IMR-90 (cell line): ENCODE results near the gene ERC2. TPM values are rescaled to one million over a fixed set of nuclear protein-coding genes. Genes with fewer than 3 reads are reported as not detected.

Source experiments
- ATAC-seq: fragments of 200-7000 bp; cut with Tn5 transposase; 2 replicates; pipeline ENCODE4 v1.9.1; 2020; ENCODE audit warnings: low read depth, mild to moderate bottlenecking, moderate library complexity
- BruUV-seq: library from RNA; stranded (reverse); fragments of 400-500 nt; replicated peaks from 2 replicates; lab custom pipeline; 2021; lab: Mats Ljungman, UMichigan
- CTCF ChIA-PET: fragments of 300-600 bp; formaldehyde crosslinking; extraction: SDS; loops from one replicate; lab custom pipeline; 2021; ENCODE audit warnings: antibody characterized with exemption; lab: Yijun Ruan, JAX
- POLR2A ChIA-PET: fragments of 300-600 bp; sonication (Branson Sonifier 250); formaldehyde crosslinking; loops from one replicate; lab custom pipeline; 2022; ENCODE audit warnings: antibody characterized with exemption; ENCODE audit not compliant: unreplicated experiment; lab: Charles Lee
- DNase-seq: peaks from one replicate; pipeline ENCODE4 v3.0.0; 2013
- H2AFZ ChIP-seq: replicated peaks from 2 replicates; pipeline ENCODE3; 2013; ENCODE audit warnings: low read length, mild to moderate bottlenecking; ENCODE audit not compliant: poor library complexity
- H2AK5ac ChIP-seq: 2 replicates; pipeline ENCODE4 v1.6.1; 2013; ENCODE audit warnings: low read depth, low read length, inconsistent platforms
- H2AK9ac ChIP-seq: replicated peaks from 2 replicates; pipeline ENCODE3; 2013; ENCODE audit warnings: mild to moderate bottlenecking, low read depth, low read length, moderate library complexity; ENCODE audit not compliant: poor library complexity
- H2BK120ac ChIP-seq: 2 replicates; pipeline ENCODE4 v1.6.1; 2013; ENCODE audit warnings: low read depth, low read length, inconsistent platforms
- H2BK15ac ChIP-seq: 3 replicates; pipeline ENCODE4 v1.6.1; 2013; ENCODE audit warnings: low read depth, low read length, inconsistent platforms
- H2BK20ac ChIP-seq: 2 replicates; pipeline ENCODE4 v1.6.1; 2013; ENCODE audit warnings: low read depth, mild to moderate bottlenecking, inconsistent platforms, low read length, moderate library complexity
- H2BK5ac ChIP-seq: 2 replicates; pipeline ENCODE4 v1.6.1; 2013; ENCODE audit warnings: mild to moderate bottlenecking, low read depth, low read length, inconsistent platforms; ENCODE audit not compliant: poor library complexity, severe bottlenecking
- H3K14ac ChIP-seq: replicated peaks from 2 replicates; pipeline ENCODE4 v1.6.1; 2013; ENCODE audit warnings: low read depth, low read length, inconsistent platforms
- H3K18ac ChIP-seq: 2 replicates; pipeline ENCODE4 v1.6.1; 2013; ENCODE audit warnings: low read depth, low read length, control low read depth
- H3K23ac ChIP-seq: 2 replicates; pipeline ENCODE4 v1.6.1; 2013; ENCODE audit warnings: low read depth, low read length, inconsistent platforms
- H3K27ac ChIP-seq: 2 replicates; pipeline ENCODE4 v1.5.1; 2013; ENCODE audit warnings: mild to moderate bottlenecking, control low read depth, low read length; ENCODE audit not compliant: insufficient read depth
- H3K27me3 ChIP-seq: 2 replicates; pipeline ENCODE4 v1.6.1; 2013; ENCODE audit warnings: low read length; ENCODE audit not compliant: control insufficient read depth, insufficient read depth
- H3K36me3 ChIP-seq: 2 replicates; pipeline ENCODE4 v1.6.1; 2013; ENCODE audit warnings: low read length, mixed read lengths; ENCODE audit not compliant: control insufficient read depth, insufficient read depth
- H3K4ac ChIP-seq: 2 replicates; pipeline ENCODE4 v1.6.1; 2013; ENCODE audit warnings: low read depth, low read length, inconsistent platforms
- H3K4me1 ChIP-seq: 2 replicates; pipeline ENCODE4 v1.6.1; 2013; ENCODE audit warnings: low read length, mixed read lengths; ENCODE audit not compliant: control insufficient read depth, insufficient read depth
- H3K4me2 ChIP-seq: 2 replicates; pipeline ENCODE4 v1.6.1; 2013; ENCODE audit warnings: low read depth, mild to moderate bottlenecking, control low read depth, low read length, moderate library complexity
- H3K4me3 ChIP-seq: 2 replicates; pipeline ENCODE4 v1.5.1; 2013; ENCODE audit warnings: low read depth, mild to moderate bottlenecking, control low read depth, low read length, moderate library complexity; ENCODE audit not compliant: insufficient read depth
- H3K56ac ChIP-seq: 2 replicates; pipeline ENCODE4 v1.6.1; 2013; ENCODE audit warnings: low read length, inconsistent platforms; ENCODE audit not compliant: insufficient read depth; ENCODE audit errors: extremely low read depth
- H3K79me1 ChIP-seq, 2 experiments: 2 replicates each; pipeline ENCODE4 v1.6.1; 2013; ENCODE audit warnings: low read length in 2 of 2, inconsistent platforms in 1 of 2, low read depth in 1 of 2
- H3K9ac ChIP-seq: 2 replicates; pipeline ENCODE4 v1.6.1; 2013; ENCODE audit warnings: low read depth, low read length, control low read depth
- H3K9me1 ChIP-seq: 2 replicates; pipeline ENCODE4 v1.6.1; 2013; ENCODE audit warnings: low read length, inconsistent platforms; ENCODE audit not compliant: insufficient read depth
- H3K9me3 ChIP-seq: 2 replicates; pipeline ENCODE4 v1.6.1; 2013; ENCODE audit warnings: low read length; ENCODE audit not compliant: control insufficient read depth, insufficient read depth
- H4K20me1 ChIP-seq: 2 replicates; pipeline ENCODE4 v1.6.1; 2013; ENCODE audit warnings: low read length, inconsistent platforms; ENCODE audit not compliant: insufficient read depth
- H4K5ac ChIP-seq: 2 replicates; pipeline ENCODE4 v1.6.1; 2013; ENCODE audit warnings: mild to moderate bottlenecking, low read depth, low read length, control low read depth
- H4K8ac ChIP-seq, 2 experiments: 2 replicates each; pipeline ENCODE4 v1.6.1; 2013; ENCODE audit warnings: low read depth in 2 of 2, low read length in 2 of 2, control low read depth in 1 of 2, inconsistent platforms in 1 of 2
- H4K91ac ChIP-seq: 2 replicates; pipeline ENCODE4 v1.6.1; 2013; ENCODE audit warnings: low read depth, low read length, inconsistent platforms; ENCODE audit not compliant: insufficient read depth
- BHLHE40 ChIP-seq: fragments of 150-350 bp; IDR thresholded peaks from 2 replicates; pipeline ENCODE4 v1.6.1; 2016; ENCODE audit warnings: mild to moderate bottlenecking, low read depth, low read length
- CEBPB ChIP-seq: IDR thresholded peaks from 2 replicates; pipeline ENCODE4 v1.6.1; 2012; ENCODE audit warnings: low read depth, low read length, improper control_type of control experiment
- CHD1 ChIP-seq: IDR thresholded peaks from 2 replicates; pipeline ENCODE4 v1.6.1; 2012; ENCODE audit warnings: low read depth, low read length, improper control_type of control experiment
- FOS ChIP-seq: fragments of 150-350 bp; IDR thresholded peaks from 2 replicates; pipeline ENCODE4 v1.6.1; 2016; ENCODE audit warnings: low read depth, low read length
- MAFK ChIP-seq: IDR thresholded peaks from 2 replicates; pipeline ENCODE4 v1.6.1; 2012; ENCODE audit warnings: low read depth, low read length, improper control_type of control experiment
- MAZ ChIP-seq: IDR thresholded peaks from 2 replicates; pipeline ENCODE4 v1.6.1; 2012; ENCODE audit warnings: low read depth, mild to moderate bottlenecking, low read length, improper control_type of control experiment, moderate library complexity, borderline replicate concordance
- MXI1 ChIP-seq: IDR thresholded peaks from 2 replicates; pipeline ENCODE4 v1.6.1; 2012; ENCODE audit warnings: low read depth, mild to moderate bottlenecking, low read length, moderate library complexity, borderline replicate concordance
- NFE2L2 ChIP-seq: fragments of 150-350 bp; IDR thresholded peaks from 2 replicates; pipeline ENCODE4 v1.6.1; 2016; ENCODE audit warnings: low read depth, mild to moderate bottlenecking, low read length
- POLR2A ChIP-seq: IDR thresholded peaks from 2 replicates; pipeline ENCODE4 v1.6.1; 2012; ENCODE audit warnings: mild to moderate bottlenecking, low read depth, low read length
- RAD21 ChIP-seq: IDR thresholded peaks from 2 replicates; pipeline ENCODE4 v1.6.1; 2012; ENCODE audit warnings: low read length, improper control_type of control experiment
- RCOR1 ChIP-seq: IDR thresholded peaks from 2 replicates; pipeline ENCODE4 v1.6.1; 2012; ENCODE audit warnings: mild to moderate bottlenecking, low read length, improper control_type of control experiment; ENCODE audit not compliant: insufficient replicate concordance
- RFX5 ChIP-seq: IDR thresholded peaks from 2 replicates; pipeline ENCODE4 v1.8.0; 2012; ENCODE audit warnings: low read depth, mild to moderate bottlenecking, low read length, moderate library complexity
- SMC3 ChIP-seq: fragments of 150-350 bp; IDR thresholded peaks from 2 replicates; pipeline ENCODE4 v1.6.1; 2016; ENCODE audit warnings: low read depth, mild to moderate bottlenecking, antibody characterized with exemption, low read length, moderate library complexity
- WGBS, 2 experiments: methylation state at CpG; one replicate each; pipeline versions ENCODE4 v1.1.5 to v1.1.7; 2013; ENCODE audit warnings: missing lambda C conversion rate in 2 of 2; ENCODE audit not compliant: insufficient read length in 1 of 2; ENCODE audit errors: extremely low coverage in 2 of 2; 5-methylcytosine and 5-hydroxymethylcytosine counted together
- dilution Hi-C: fragments of 300-500 bp; cut with HindIII; formaldehyde crosslinking; loops from one replicate; pipeline ENCODE4 v1.14.3; 2018; ENCODE audit warnings: low sequenced_read_pairs; ENCODE audit not compliant: unreplicated experiment
- in situ Hi-C: fragments of 300-500 bp; cut with MboI; formaldehyde crosslinking; loops from 3 replicates; pipeline ENCODE4 v1.14.3; 2019; ENCODE audit warnings: low sequenced_read_pairs, inconsistent platforms, mixed read lengths
- intact Hi-C: fragments of 100-400 bp; cut with micrococcal nuclease; formaldehyde crosslinking; loops from 2 replicates; pipeline ENCODE4 v1.10.0; 2022
- polyA plus RNA-seq, 3 experiments: library from polyadenylated mRNA; depleted of rRNA; stranded (reverse); fragments of >200 nt; gene quantifications; 2 replicates each; pipeline ENCODE4 v1.2.3, GENCODE V29; 2012; ENCODE audit warnings: low replicate concordance in 1 of 3
- total RNA-seq: library from RNA; depleted of rRNA; stranded (reverse); fragments of >200 nt; gene quantifications from 2 replicates; pipeline ENCODE4 v1.2.3, GENCODE V29; 2012
- TF ChIP-seq, protein P1 (sequence below): fragments of 150-350 bp; IDR thresholded peaks from 2 replicates; pipeline ENCODE4 v1.6.1; 2017; ENCODE audit warnings: mild to moderate bottlenecking, antibody characterized with exemption, low read length, low read depth
- TF ChIP-seq, protein P2 (sequence below): fragments of 150-350 bp; IDR thresholded peaks from 2 replicates; pipeline ENCODE4 v1.6.1; 2016; ENCODE audit warnings: low read depth, mild to moderate bottlenecking, low read length, moderate library complexity, borderline replicate concordance
- TF ChIP-seq, protein P3 (sequence below): conservative IDR thresholded peaks from 2 replicates; pipeline ENCODE4 v1.5.1; 2012; ENCODE audit warnings: mild to moderate bottlenecking, low read depth, low read length, improper control_type of control experiment

The ERC2 gene
- total and polyA plus RNA-seq, 2 of the 4 experiments (the other 2 are of a cell fraction) = 0.17 to 0.18 TPM

DNA sequence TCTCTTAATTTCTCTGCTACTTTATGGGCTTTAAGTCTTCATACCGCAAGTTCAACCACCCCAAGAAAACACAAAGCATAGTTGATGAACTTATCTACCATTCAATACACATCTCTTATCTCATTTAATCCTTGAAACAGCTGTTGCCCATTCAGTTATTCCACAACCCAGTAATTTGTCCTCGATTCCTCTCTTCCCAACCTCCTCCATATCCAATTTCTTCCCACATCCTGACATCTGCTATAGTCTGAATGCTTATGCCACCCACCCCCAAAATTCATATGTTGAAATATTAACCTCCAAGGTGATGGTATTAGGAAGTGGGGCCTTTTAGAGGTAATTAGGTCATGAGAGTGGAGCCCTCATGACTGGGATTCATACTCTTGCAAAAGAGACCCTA, 345.4 kb downstream of the ERC2 start:
- no TSS peak for BruUV-seq
- H3K36me3 ChIP-seq = no peaks in the 10 kb centered on the region
- no peaks in the 10 kb centered on the region for H4K20me1 ChIP-seq
- no peak for TF ChIP-seq RCOR1
- no peak for TF ChIP-seq MXI1
- no peak for TF ChIP-seq FOS
- TF ChIP-seq, protein P1, sequence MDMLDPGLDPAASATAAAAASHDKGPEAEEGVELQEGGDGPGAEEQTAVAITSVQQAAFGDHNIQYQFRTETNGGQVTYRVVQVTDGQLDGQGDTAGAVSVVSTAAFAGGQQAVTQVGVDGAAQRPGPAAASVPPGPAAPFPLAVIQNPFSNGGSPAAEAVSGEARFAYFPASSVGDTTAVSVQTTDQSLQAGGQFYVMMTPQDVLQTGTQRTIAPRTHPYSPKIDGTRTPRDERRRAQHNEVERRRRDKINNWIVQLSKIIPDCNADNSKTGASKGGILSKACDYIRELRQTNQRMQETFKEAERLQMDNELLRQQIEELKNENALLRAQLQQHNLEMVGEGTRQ = no peak
- TF ChIP-seq RFX5 = no peak
- no peak for TF ChIP-seq CHD1
- TF ChIP-seq, protein P2, sequence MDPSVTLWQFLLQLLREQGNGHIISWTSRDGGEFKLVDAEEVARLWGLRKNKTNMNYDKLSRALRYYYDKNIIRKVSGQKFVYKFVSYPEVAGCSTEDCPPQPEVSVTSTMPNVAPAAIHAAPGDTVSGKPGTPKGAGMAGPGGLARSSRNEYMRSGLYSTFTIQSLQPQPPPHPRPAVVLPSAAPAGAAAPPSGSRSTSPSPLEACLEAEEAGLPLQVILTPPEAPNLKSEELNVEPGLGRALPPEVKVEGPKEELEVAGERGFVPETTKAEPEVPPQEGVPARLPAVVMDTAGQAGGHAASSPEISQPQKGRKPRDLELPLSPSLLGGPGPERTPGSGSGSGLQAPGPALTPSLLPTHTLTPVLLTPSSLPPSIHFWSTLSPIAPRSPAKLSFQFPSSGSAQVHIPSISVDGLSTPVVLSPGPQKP = no peak
- no peak for TF ChIP-seq RAD21
- TF ChIP-seq POLR2A = no peak
- TF ChIP-seq MAFK = no peak
- no peak for TF ChIP-seq BHLHE40
- TF ChIP-seq MAZ = no peak
- TF ChIP-seq, protein P3, sequence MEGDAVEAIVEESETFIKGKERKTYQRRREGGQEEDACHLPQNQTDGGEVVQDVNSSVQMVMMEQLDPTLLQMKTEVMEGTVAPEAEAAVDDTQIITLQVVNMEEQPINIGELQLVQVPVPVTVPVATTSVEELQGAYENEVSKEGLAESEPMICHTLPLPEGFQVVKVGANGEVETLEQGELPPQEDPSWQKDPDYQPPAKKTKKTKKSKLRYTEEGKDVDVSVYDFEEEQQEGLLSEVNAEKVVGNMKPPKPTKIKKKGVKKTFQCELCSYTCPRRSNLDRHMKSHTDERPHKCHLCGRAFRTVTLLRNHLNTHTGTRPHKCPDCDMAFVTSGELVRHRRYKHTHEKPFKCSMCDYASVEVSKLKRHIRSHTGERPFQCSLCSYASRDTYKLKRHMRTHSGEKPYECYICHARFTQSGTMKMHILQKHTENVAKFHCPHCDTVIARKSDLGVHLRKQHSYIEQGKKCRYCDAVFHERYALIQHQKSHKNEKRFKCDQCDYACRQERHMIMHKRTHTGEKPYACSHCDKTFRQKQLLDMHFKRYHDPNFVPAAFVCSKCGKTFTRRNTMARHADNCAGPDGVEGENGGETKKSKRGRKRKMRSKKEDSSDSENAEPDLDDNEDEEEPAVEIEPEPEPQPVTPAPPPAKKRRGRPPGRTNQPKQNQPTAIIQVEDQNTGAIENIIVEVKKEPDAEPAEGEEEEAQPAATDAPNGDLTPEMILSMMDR = no peak
- TF ChIP-seq SMC3 = no peak
- TF ChIP-seq NFE2L2 = no peak
- TF ChIP-seq CEBPB = no peak
- no peaks in the 10 kb centered on the region for H3K9me3 ChIP-seq
- no peak overlapping the region for H3K4ac ChIP-seq
- no peak overlapping the region for H4K5ac ChIP-seq
- no peaks in the 10 kb centered on the region for H3K9me1 ChIP-seq
- no peak overlapping the region for H3K14ac ChIP-seq
- no peak for DNase-seq
- H2BK120ac ChIP-seq = no peak overlapping the region
- dilution Hi-C loops = no loop called here
- no peak overlapping the region for H3K4me2 ChIP-seq
- no peak for ATAC-seq
- ChIA-PET CTCF (no interaction called here), POLR2A (no interaction called here)
- no peak overlapping the region for H2AK9ac ChIP-seq
- H3K4me1 ChIP-seq = peaks cover 2% of the 10 kb centered on the region; the same call in 1 of the 2 replicates
- H4K8ac ChIP-seq = no peak overlapping the region
- no peak overlapping the region for H2BK20ac ChIP-seq
- in situ Hi-C loops = no loop called here
- H3K56ac ChIP-seq = no peak overlapping the region
- no peaks in the 10 kb centered on the region for H3K79me1 ChIP-seq
- no peak overlapping the region for H2AK5ac ChIP-seq
- H2AFZ ChIP-seq = no peak overlapping the region
- no peaks in the 10 kb centered on the region; the same call in 1 of the 2 replicates for H3K27me3 ChIP-seq
- intact Hi-C loops = no loop called here
- no peak overlapping the region for H4K91ac ChIP-seq
- no peak overlapping the region for H3K23ac ChIP-seq
- H2BK5ac ChIP-seq = no peak overlapping the region
- H2BK15ac ChIP-seq = no peak overlapping the region
- H3K27ac ChIP-seq = no peak overlapping the region
- no peak overlapping the region for H3K9ac ChIP-seq
- no peak overlapping the region for H3K4me3 ChIP-seq
- no peak overlapping the region for H3K18ac ChIP-seq
- WGBS, 2 experiments = 60 to 100% methylated on average over 1 of the region's 2 CpGs
